ENCODE results near the gene C12orf56.
"Not testable (repeated sequence)": the region's sequence is repeated elsewhere in the genome, so short reads cannot be mapped to it uniquely, and the experiment has no call there.

C12orf56 gene

GRCh38 chr12:64385468-64385867 is 5.1 kb downstream of the C12orf56 start:
- DNase-seq (ENCODE audit: low read depth) = no peak

- DNase-seq (ENCODE audit: low read depth) = no peak
Measured at GRCh38 chr12:64385019-64385418, 5.5 kb downstream of the C12orf56 start.

- no peak for DNase-seq (ENCODE audit: low read depth)
Measured at GRCh38 chr12:64383675-64384074, 6.9 kb downstream of the C12orf56 start.

GRCh38 chr12:64362721-64363305 is 27.7 kb downstream of the C12orf56 start:
- DNase-seq (ENCODE audit: low read depth) = no peak

- DNase-seq (ENCODE audit: low read depth) = not testable (repeated sequence)
Measured at GRCh38 chr12:64361173-64361572, 29.4 kb downstream of the C12orf56 start.

GRCh38 chr12:64356209-64356608 is 34.3 kb downstream of the C12orf56 start:
- not testable (repeated sequence) for DNase-seq (ENCODE audit: low read depth)

GRCh38 chr12:64352181-64352580 is 38.4 kb downstream of the C12orf56 start:
- no peak for DNase-seq (ENCODE audit: low read depth)

GRCh38 chr12:64351265-64351664 is 39.3 kb downstream of the C12orf56 start:
- DNase-seq (ENCODE audit: low read depth) = no peak

- no peak for DNase-seq (ENCODE audit: low read depth)
Measured at GRCh38 chr12:64347630-64348029, 42.9 kb downstream of the C12orf56 start.

GRCh38 chr12:64344631-64345030 is 45.9 kb downstream of the C12orf56 start:
- not testable (repeated sequence) for DNase-seq (ENCODE audit: low read depth)

GRCh38 chr12:64340546-64340945 is 50.0 kb downstream of the C12orf56 start:
- DNase-seq (ENCODE audit: low read depth) = not testable (repeated sequence)

GRCh38 chr12:64335886-64336466 is 54.6 kb downstream of the C12orf56 start:
- no peak for DNase-seq (ENCODE audit: low read depth)

- DNase-seq (ENCODE audit: low read depth) = no peak
Measured at GRCh38 chr12:64332938-64333337, 57.6 kb downstream of the C12orf56 start.

GRCh38 chr12:64332296-64332695 is 58.3 kb downstream of the C12orf56 start:
- no peak for DNase-seq (ENCODE audit: low read depth)

- not testable (repeated sequence) for DNase-seq (ENCODE audit: low read depth)
Measured at GRCh38 chr12:64329031-64329710, 61.4 kb downstream of the C12orf56 start.

GRCh38 chr12:64325055-64325454 is 65.5 kb downstream of the C12orf56 start:
- DNase-seq (ENCODE audit: low read depth) = no peak

- no peak for DNase-seq (ENCODE audit: low read depth)
Measured at GRCh38 chr12:64323476-64324225, 66.9 kb downstream of the C12orf56 start.

- DNase-seq (ENCODE audit: low read depth) = no peak
Measured at GRCh38 chr12:64323006-64323405, 67.6 kb downstream of the C12orf56 start.

GRCh38 chr12:64320611-64321010 is 69.9 kb downstream of the C12orf56 start:
- no peak for DNase-seq (ENCODE audit: low read depth)

- DNase-seq (ENCODE audit: low read depth) = not testable (repeated sequence)
Measured at GRCh38 chr12:64319540-64320225, 70.9 kb downstream of the C12orf56 start.

GRCh38 chr12:64318605-64319004 is 72.0 kb downstream of the C12orf56 start:
- DNase-seq (ENCODE audit: low read depth) = no peak

GRCh38 chr12:64311877-64312276 is 78.7 kb downstream of the C12orf56 start:
- no peak for DNase-seq (ENCODE audit: low read depth)
